Upper lobe of left lung (tissue), 6 donors: ENCODE data around the gene ADAM22. TPM values are rescaled to one million over a fixed set of nuclear protein-coding genes. Genes with fewer than 3 reads are reported as not detected.

Experiments used
- ATAC-seq, 2 donors: fragments of 200-7000 bp; cut with Tn5 transposase; one replicate each; pipeline ENCODE4 v1.9.1; 2022; ENCODE audit warnings: mild to moderate bottlenecking in 2 of 2, moderate library complexity in 2 of 2; ENCODE audit not compliant: low FRiP score in 2 of 2
- DNase-seq, 2 donors: peaks; one replicate each; pipeline ENCODE4 v3.0.0-alpha.2; 2019 to 2020
- H3K27ac ChIP-seq, 4 donors: fragments of 200-600 bp; sonication (generic); one replicate each; pipeline ENCODE4 v1.5.1; 2016 to 2019
- H3K27me3 ChIP-seq, 4 donors: fragments of 200-600 bp; sonication (generic); one replicate each; pipeline ENCODE4 v1.5.1; 2017 to 2019
- H3K36me3 ChIP-seq, 4 donors: fragments of 200-600 bp; sonication (generic); one replicate each; pipeline ENCODE4 v1.5.1; 2016 to 2019
- H3K4me1 ChIP-seq, 4 donors: fragments of 200-600 bp; sonication (generic); one replicate each; pipeline ENCODE4 v1.5.1; 2018 to 2019
- H3K4me3 ChIP-seq, 4 donors: fragments of 200-600 bp; sonication (generic); one replicate each; pipeline ENCODE4 v1.5.1; 2017 to 2019; ENCODE audit warnings: mild to moderate bottlenecking in 2 of 4, moderate library complexity in 1 of 4
- H3K9me3 ChIP-seq, 4 donors: fragments of 200-600 bp; sonication (generic); one replicate each; pipeline ENCODE4 v1.5.1; 2018 to 2019
- EP300 ChIP-seq, 4 donors: sonication (generic); formaldehyde crosslinking; IDR thresholded peaks; one replicate each; pipeline ENCODE4 v1.5.1; 2017; ENCODE audit warnings: antibody characterized with exemption in 4 of 4, control low read depth in 2 of 4
- POLR2A ChIP-seq, 4 donors: fragments of 450-650 bp; IDR thresholded peaks; one replicate each; pipeline ENCODE4 v1.5.1; 2016 to 2017; ENCODE audit warnings: antibody characterized with exemption in 4 of 4, mild to moderate bottlenecking in 2 of 4
- POLR2AphosphoS5 ChIP-seq, 2 donors: sonication (generic); formaldehyde crosslinking; IDR thresholded peaks; one replicate each; pipeline ENCODE4 v1.5.1; 2017; ENCODE audit warnings: antibody characterized with exemption in 2 of 2
- WGBS, 2 donors: methylation state at CpG; one replicate each; pipeline ENCODE4 v1.1.5; 2017 to 2018; 5-methylcytosine and 5-hydroxymethylcytosine counted together
- total RNA-seq, 6 donors: library from RNA; depleted of rRNA in 4 of 6; stranded (reverse); fragments of >200 nt in 4 of 6; gene quantifications; one replicate each; pipeline versions ENCODE4 v1.1.0 to v1.2.1, GENCODE V29; 2016 to 2021
- TF ChIP-seq, protein P1 (sequence below), 6 experiments: fragments of 450-650 bp in 4 of 6; fragments of 200-600 bp in 2 of 6; sonication (generic) in 2 of 6; IDR thresholded peaks; one replicate each; pipeline ENCODE4 v1.5.1; 2016 to 2019; ENCODE audit warnings: antibody characterized with exemption in 6 of 6
- donor health status: DM: no; HTN: no; CAD: no; lungs with moderate emphysema.
- donor health status: DM: no; HTN: yes; CAD: no; lungs with severe emphysema.

ADAM22 gene
- total RNA-seq, 6 donors from 2014 or later, result 0.69 to 3.2 (median 2.0) TPM

DNA sequence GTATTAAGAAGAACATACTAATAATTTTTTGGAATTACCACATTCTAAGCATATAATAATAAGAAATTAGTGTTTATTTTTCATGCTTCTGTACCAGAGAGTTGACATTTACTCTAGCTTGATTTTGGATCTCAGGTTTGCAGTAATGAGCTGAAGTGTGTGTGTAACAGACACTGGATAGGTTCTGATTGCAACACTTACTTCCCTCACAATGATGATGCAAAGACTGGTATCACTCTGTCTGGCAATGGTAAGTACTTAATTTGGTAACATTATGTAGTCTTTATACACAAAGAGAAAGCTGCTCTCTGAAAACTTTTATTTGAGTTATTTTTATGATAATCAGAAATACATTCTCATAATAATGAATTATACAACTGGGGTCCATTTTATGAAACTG, 231.6 kb downstream of the ADAM22 start:
- ATAC-seq, result no peak
- H3K27ac ChIP-seq, result no peak overlapping the region
- H3K9me3 ChIP-seq, result no peaks in the 10 kb centered on the region
- no peak overlapping the region for H3K4me3 ChIP-seq
- DNase-seq, result no peak
- TF ChIP-seq, protein P1, sequence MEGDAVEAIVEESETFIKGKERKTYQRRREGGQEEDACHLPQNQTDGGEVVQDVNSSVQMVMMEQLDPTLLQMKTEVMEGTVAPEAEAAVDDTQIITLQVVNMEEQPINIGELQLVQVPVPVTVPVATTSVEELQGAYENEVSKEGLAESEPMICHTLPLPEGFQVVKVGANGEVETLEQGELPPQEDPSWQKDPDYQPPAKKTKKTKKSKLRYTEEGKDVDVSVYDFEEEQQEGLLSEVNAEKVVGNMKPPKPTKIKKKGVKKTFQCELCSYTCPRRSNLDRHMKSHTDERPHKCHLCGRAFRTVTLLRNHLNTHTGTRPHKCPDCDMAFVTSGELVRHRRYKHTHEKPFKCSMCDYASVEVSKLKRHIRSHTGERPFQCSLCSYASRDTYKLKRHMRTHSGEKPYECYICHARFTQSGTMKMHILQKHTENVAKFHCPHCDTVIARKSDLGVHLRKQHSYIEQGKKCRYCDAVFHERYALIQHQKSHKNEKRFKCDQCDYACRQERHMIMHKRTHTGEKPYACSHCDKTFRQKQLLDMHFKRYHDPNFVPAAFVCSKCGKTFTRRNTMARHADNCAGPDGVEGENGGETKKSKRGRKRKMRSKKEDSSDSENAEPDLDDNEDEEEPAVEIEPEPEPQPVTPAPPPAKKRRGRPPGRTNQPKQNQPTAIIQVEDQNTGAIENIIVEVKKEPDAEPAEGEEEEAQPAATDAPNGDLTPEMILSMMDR (IDR thresholded peaks at IDR 0.05), result no peak
- TF ChIP-seq POLR2AphosphoS5 (IDR thresholded peaks at IDR 0.05), result no peak
- no peak for TF ChIP-seq POLR2A (IDR thresholded peaks at IDR 0.05)
- no peak for TF ChIP-seq EP300 (IDR thresholded peaks at IDR 0.05)
- no peaks in the 10 kb centered on the region for H3K4me1 ChIP-seq
- H3K27me3 ChIP-seq, result no peaks in the 10 kb centered on the region
- H3K36me3 ChIP-seq, result no peaks in the 10 kb centered on the region

DNA sequence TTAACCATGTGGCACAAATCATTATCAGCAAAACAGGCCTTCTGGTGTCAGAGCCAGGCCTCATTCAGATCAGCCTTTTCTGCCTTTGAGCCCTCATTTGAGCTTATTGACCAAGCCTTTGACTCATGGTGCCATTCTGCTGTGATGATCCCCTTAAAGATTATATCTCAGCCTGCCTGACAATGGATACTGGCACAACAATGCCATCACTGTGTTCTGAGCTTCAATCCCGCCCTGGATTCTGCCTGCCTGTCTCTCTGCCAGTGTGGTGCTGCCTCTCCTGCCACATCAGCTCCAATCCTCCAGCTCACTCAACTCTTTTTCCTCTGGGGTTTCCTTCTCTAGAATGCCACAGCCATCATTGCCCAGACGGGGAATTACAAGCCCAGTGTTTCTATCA, 233.2 kb downstream of the ADAM22 start:
- Histone ChIP-seq H3K27me3 (no peaks in the 10 kb centered on the region), H3K4me1 (no peaks in the 10 kb centered on the region), H3K36me3 (no peaks in the 10 kb centered on the region), H3K4me3 (no peak overlapping the region), H3K9me3 (no peaks in the 10 kb centered on the region), H3K27ac (no peak overlapping the region)
- ATAC-seq, result no peak
- DNase-seq, result no peak
- TF ChIP-seq, protein P1 (IDR thresholded peaks at IDR 0.05), result no peak
- no peak for TF ChIP-seq POLR2AphosphoS5 (IDR thresholded peaks at IDR 0.05)
- TF ChIP-seq EP300 (IDR thresholded peaks at IDR 0.05), result no peak
- TF ChIP-seq POLR2A (IDR thresholded peaks at IDR 0.05), result no peak
- WGBS, 2 donors, result 85 to 86% methylated on average over 2 of the region's 2 CpGs

GRCh38 chr7:88167721-88168120, 233.7 kb downstream of the ADAM22 start:
- Histone ChIP-seq H3K4me1 (no peaks in the 10 kb centered on the region), H3K36me3 (no peaks in the 10 kb centered on the region), H3K27me3 (no peaks in the 10 kb centered on the region), H3K27ac (no peak overlapping the region), H3K9me3 (no peaks in the 10 kb centered on the region), H3K4me3 (no peak overlapping the region)
- DNase-seq, result no peak
- 81 to 85% methylated on average over 2 of the region's 2 CpGs for WGBS, 2 donors
- no peak for ATAC-seq
- TF ChIP-seq POLR2A (IDR thresholded peaks at IDR 0.05) (no peak), POLR2AphosphoS5 (IDR thresholded peaks at IDR 0.05) (no peak), EP300 (IDR thresholded peaks at IDR 0.05) (no peak)
- TF ChIP-seq, protein P1 (IDR thresholded peaks at IDR 0.05), result no peak

- H3K9me3 ChIP-seq, result no peaks in the 10 kb centered on the region
- DNase-seq, result no peak
- peak in 1 of 2 donors; percentile 39 for ATAC-seq
- no peaks in the 10 kb centered on the region for H3K36me3 ChIP-seq
- TF ChIP-seq POLR2AphosphoS5 (IDR thresholded peaks at IDR 0.05) (no peak), POLR2A (IDR thresholded peaks at IDR 0.05) (no peak), EP300 (IDR thresholded peaks at IDR 0.05) (no peak)
- TF ChIP-seq, protein P1 (IDR thresholded peaks at IDR 0.05), result peak in 4 of 6 experiments; percentile 36 to 44 (median 38)
- no peak overlapping the region for H3K27ac ChIP-seq
- H3K4me1 ChIP-seq, result no peaks in the 10 kb centered on the region
- 18 to 35% methylated on average over 1 of the region's 1 CpG for WGBS, 2 donors
- no peak overlapping the region for H3K4me3 ChIP-seq
- no peaks in the 10 kb centered on the region for H3K27me3 ChIP-seq
Observed at GRCh38 chr7:88169717-88170320, 235.8 kb downstream of the ADAM22 start.

DNA sequence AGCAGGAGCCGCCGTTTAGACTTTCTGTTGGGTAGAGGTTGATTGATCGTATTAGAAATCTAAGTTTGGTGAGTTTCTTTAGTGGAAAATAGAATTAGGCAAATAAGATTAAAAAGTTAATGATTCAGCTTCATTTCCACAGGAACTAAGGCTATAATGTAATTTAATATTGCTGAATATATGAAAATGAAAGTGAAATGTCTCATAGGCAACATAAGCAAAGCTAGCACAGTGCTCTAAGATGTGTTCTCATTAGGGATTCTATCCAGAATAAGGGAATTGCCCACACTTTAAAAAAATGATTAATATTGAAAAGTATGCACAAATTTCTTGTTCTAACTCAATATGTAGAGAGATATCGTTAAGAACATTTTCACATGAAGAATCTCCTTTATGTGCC, 238.8 kb downstream of the ADAM22 start:
- TF ChIP-seq POLR2AphosphoS5 (IDR thresholded peaks at IDR 0.05), result no peak
- TF ChIP-seq, protein P1 (IDR thresholded peaks at IDR 0.05), result no peak
- TF ChIP-seq POLR2A (IDR thresholded peaks at IDR 0.05), result no peak
- TF ChIP-seq EP300 (IDR thresholded peaks at IDR 0.05), result no peak
- H3K27me3 ChIP-seq, result no peaks in the 10 kb centered on the region
- WGBS, 2 donors, result 94 to 95% methylated on average over 4 of the region's 4 CpGs
- no peaks in the 10 kb centered on the region for H3K4me1 ChIP-seq
- H3K9me3 ChIP-seq, result no peaks in the 10 kb centered on the region
- H3K4me3 ChIP-seq, result no peak overlapping the region
- ATAC-seq, result no peak
- DNase-seq, result no peak
- H3K36me3 ChIP-seq, result no peaks in the 10 kb centered on the region
- H3K27ac ChIP-seq, result no peak overlapping the region
